Panc1 (cell line): ENCODE data around the gene VKORC1L1.

Experiments used
- CTCF ChIP-seq: fragments of 450-650 bp; IDR thresholded peaks from 2 replicates; pipeline ENCODE4 v1.5.1; 2017; ENCODE audit warnings: mild to moderate bottlenecking
- POLR2AphosphoS5 ChIP-seq: IDR thresholded peaks from 2 replicates; pipeline ENCODE4 v1.6.1; 2012; ENCODE audit warnings: mild to moderate bottlenecking, low read depth, low read length, moderate library complexity
- REST ChIP-seq, 2 experiments: IDR thresholded peaks; 2 replicates each; pipeline ENCODE4 v1.6.1; 2011 to 2012; ENCODE audit warnings: low read depth in 2 of 2, control low read depth in 1 of 2, low read length in 1 of 2, mild to moderate bottlenecking in 1 of 2, moderate library complexity in 1 of 2; ENCODE audit not compliant: insufficient read depth in 1 of 2

GRCh38 chr7:65872776-65873581, at the start of gene VKORC1L1:
- TF ChIP-seq CTCF (no peak), POLR2AphosphoS5 (no peak), REST (IDR thresholded peaks at IDR 0.05; ENCODE audit: insufficient read depth in 1 of 2, low read depth in 2 of 2, low read length in 1 of 2) (no peak)
